Measurements from ENCODE around the gene FGF19. TPM values are rescaled to one million over a fixed set of nuclear protein-coding genes. Genes with fewer than 3 reads are reported as not detected.

The FGF19 gene
- total RNA-seq, 4 donors from 2014 or later, result not detected

- H3K36me3 ChIP-seq, result no peaks in the 10 kb centered on the region
- H3K27me3 ChIP-seq, result no peaks in the 10 kb centered on the region
- H3K9me3 ChIP-seq, result no peaks in the 10 kb centered on the region
- WGBS, 2 donors (ENCODE audit: low coverage in 1 of 2), result 95% methylated on average over 17 of the region's 17 CpGs; no CpG with 5 or more reads in 1 of the 2 donors
- intact Hi-C loops (cut with DNase I; ENCODE audit: low total_unique reads), result no loop called here
- H3K4me1 ChIP-seq, result no peaks in the 10 kb centered on the region
- H3K27ac ChIP-seq, result no peak overlapping the region
- no peak for DNase-seq
- H3K4me3 ChIP-seq, result no peak overlapping the region
- in situ Hi-C loops (cut with MboI; ENCODE audit: low pct_ligation_motif_present in 1 of 4, low pct_unique_long_range_greater_than_20kb in 1 of 4, low sequenced_read_pairs in 3 of 4), result loop anchor here in 3 of 4 donors (10.0 to 25.0 kb wide), 2 partner anchors 552 to 559 kb away; no protein-coding TSS in a partner anchor
- no peak for TF ChIP-seq CTCF (IDR thresholded peaks at IDR 0.05)
- TF ChIP-seq POLR2A (IDR thresholded peaks at IDR 0.05), result no peak
Measured at GRCh38 chr11:69664103-69664775, 39.6 kb downstream of the FGF19 start.

- in situ Hi-C loops (cut with MboI; ENCODE audit: low pct_ligation_motif_present in 1 of 4, low pct_unique_long_range_greater_than_20kb in 1 of 4, low sequenced_read_pairs in 3 of 4) (loop anchor here in 3 of 4 donors (10.0 to 25.0 kb wide), 2 partner anchors 551 to 559 kb away; no protein-coding TSS in a partner anchor), intact Hi-C loops (cut with DNase I; ENCODE audit: low total_unique reads) (no loop called here)
- DNase-seq, result no peak
- H3K27me3 ChIP-seq, result no peaks in the 10 kb centered on the region
- no peaks in the 10 kb centered on the region for H3K4me1 ChIP-seq
- TF ChIP-seq POLR2A (IDR thresholded peaks at IDR 0.05), result no peak
- no peak for TF ChIP-seq POLR2AphosphoS5 (IDR thresholded peaks at IDR 0.05)
- H3K27ac ChIP-seq, result no peak overlapping the region
- H3K9me3 ChIP-seq, result no peaks in the 10 kb centered on the region
- no peak overlapping the region for H3K4me3 ChIP-seq
- no peaks in the 10 kb centered on the region for H3K36me3 ChIP-seq
- WGBS, 2 donors (ENCODE audit: low coverage in 1 of 2), result 92% methylated on average over 6 of the region's 6 CpGs; no CpG with 5 or more reads in 1 of the 2 donors
Measured at GRCh38 chr11:69663326-69663725, 40.5 kb downstream of the FGF19 start.

- no peak for DNase-seq
- no peaks in the 10 kb centered on the region for H3K36me3 ChIP-seq
- intact Hi-C loops (cut with DNase I; ENCODE audit: low total_unique reads) (no loop called here), in situ Hi-C loops (cut with MboI; ENCODE audit: low pct_ligation_motif_present in 1 of 4, low pct_unique_long_range_greater_than_20kb in 1 of 4, low sequenced_read_pairs in 3 of 4) (loop anchor here in 3 of 4 donors (10.0 to 25.0 kb wide), 2 partner anchors 551 to 558 kb away; no protein-coding TSS in a partner anchor)
- no peaks in the 10 kb centered on the region for H3K4me1 ChIP-seq
- no peaks in the 10 kb centered on the region for H3K27me3 ChIP-seq
- no peaks in the 10 kb centered on the region for H3K9me3 ChIP-seq
- no peak for TF ChIP-seq CTCF (IDR thresholded peaks at IDR 0.05)
- WGBS, 2 donors (ENCODE audit: low coverage in 1 of 2), result 89% methylated on average over 13 of the region's 13 CpGs; no CpG with 5 or more reads in 1 of the 2 donors
- H3K4me3 ChIP-seq, result no peak overlapping the region
- H3K27ac ChIP-seq, result no peak overlapping the region
Measured at GRCh38 chr11:69662806-69663205, 41.0 kb downstream of the FGF19 start.

GRCh38 chr11:69662021-69662698, 41.7 kb downstream of the FGF19 start:
- TF ChIP-seq EP300 (IDR thresholded peaks at IDR 0.05; ENCODE audit: low read depth) (no peak), POLR2AphosphoS5 (IDR thresholded peaks at IDR 0.05) (no peak), POLR2A (IDR thresholded peaks at IDR 0.05) (no peak), CTCF (IDR thresholded peaks at IDR 0.05) (no peak)
- WGBS, 2 donors (ENCODE audit: low coverage in 1 of 2), result 81 to 82% methylated on average over 11 to 16 of the region's 16 CpGs
- no peak overlapping the region for H3K4me3 ChIP-seq
- no peaks in the 10 kb centered on the region for H3K36me3 ChIP-seq
- DNase-seq, result no peak
- no peaks in the 10 kb centered on the region for H3K27me3 ChIP-seq
- intact Hi-C loops (cut with DNase I; ENCODE audit: low total_unique reads), result no loop called here
- in situ Hi-C loops (cut with MboI; ENCODE audit: low pct_ligation_motif_present in 1 of 4, low pct_unique_long_range_greater_than_20kb in 1 of 4, low sequenced_read_pairs in 3 of 4), result loop anchor here in 3 of 4 donors (10.0 to 25.0 kb wide), 2 partner anchors 550 to 557 kb away; no protein-coding TSS in a partner anchor
- no peaks in the 10 kb centered on the region for H3K4me1 ChIP-seq
- H3K27ac ChIP-seq, result no peak overlapping the region
- H3K9me3 ChIP-seq, result no peaks in the 10 kb centered on the region

Data from transverse colon (tissue), 4 donors.